Superior temporal gyrus (tissue), 1 donor: ENCODE data around the gene ZFP1.
"Not testable (repeated sequence)": the region's sequence is repeated elsewhere in the genome, so short reads cannot be mapped to it uniquely, and the experiment has no call there.

ENCODE experiments used
- DNase-seq: peaks from one replicate; pipeline ENCODE4 v3.0.0-alpha.2; 2016; ENCODE audit errors: extremely low spot score

ZFP1 gene

GRCh38 chr16:75203096-75203495 lies 54.8 kb downstream of the ZFP1 start:
- DNase-seq, result no peak

- no peak for DNase-seq
These were observed 55.5 kb downstream of the ZFP1 start for GRCh38 chr16:75203667-75204409.

GRCh38 chr16:75204410-75204758 lies 56.1 kb downstream of the ZFP1 start:
- no peak for DNase-seq

GRCh38 chr16:75204905-75205304 lies 56.6 kb downstream of the ZFP1 start:
- not testable (repeated sequence) for DNase-seq

- DNase-seq, result not testable (repeated sequence)
These were observed 57.1 kb downstream of the ZFP1 start for GRCh38 chr16:75205438-75205837.

GRCh38 chr16:75205961-75206748 lies 57.8 kb downstream of the ZFP1 start:
- not testable (repeated sequence) for DNase-seq

GRCh38 chr16:75206749-75207451 lies 58.6 kb downstream of the ZFP1 start, which contains the start of gene CTRB2:
Gene CTRB2, minus strand, starts transcription at chr16:75207161. Its CDS starts 20 bp downstream, at chr16:75207141.
- no peak for DNase-seq

GRCh38 chr16:75207831-75208230 lies 59.5 kb downstream of the ZFP1 start:
- no peak for DNase-seq

- no peak for DNase-seq
These were observed 60.0 kb downstream of the ZFP1 start for GRCh38 chr16:75208242-75208825.

GRCh38 chr16:75208861-75209505 lies 60.7 kb downstream of the ZFP1 start:
- no peak for DNase-seq

GRCh38 chr16:75209514-75209913 lies 61.2 kb downstream of the ZFP1 start:
- not testable (repeated sequence) for DNase-seq

- no peak for DNase-seq
These were observed 61.6 kb downstream of the ZFP1 start for GRCh38 chr16:75209944-75210343.

GRCh38 chr16:75211286-75211685 lies 63.0 kb downstream of the ZFP1 start:
- DNase-seq, result not testable (repeated sequence)

- DNase-seq, result no peak
These were observed 67.8 kb downstream of the ZFP1 start for GRCh38 chr16:75216127-75216526.

GRCh38 chr16:75216576-75216975 lies 68.3 kb downstream of the ZFP1 start:
- DNase-seq, result no peak

GRCh38 chr16:75217389-75217851 lies 69.1 kb downstream of the ZFP1 start:
- no peak for DNase-seq

- peak; percentile 64 for DNase-seq
These were observed 70.1 kb downstream of the ZFP1 start, which contains the start of gene CTRB1 for GRCh38 chr16:75218256-75219076. Gene CTRB1, plus strand, starts transcription at chr16:75218988. Its CDS starts 20 bp downstream, at chr16:75219008.

- no peak for DNase-seq
These were observed 70.8 kb downstream of the ZFP1 start for GRCh38 chr16:75219088-75219487.

- no peak for DNase-seq
These were observed 71.5 kb downstream of the ZFP1 start for GRCh38 chr16:75219838-75220237.
